ENCODE measurements around the gene MYH11.

DNA sequence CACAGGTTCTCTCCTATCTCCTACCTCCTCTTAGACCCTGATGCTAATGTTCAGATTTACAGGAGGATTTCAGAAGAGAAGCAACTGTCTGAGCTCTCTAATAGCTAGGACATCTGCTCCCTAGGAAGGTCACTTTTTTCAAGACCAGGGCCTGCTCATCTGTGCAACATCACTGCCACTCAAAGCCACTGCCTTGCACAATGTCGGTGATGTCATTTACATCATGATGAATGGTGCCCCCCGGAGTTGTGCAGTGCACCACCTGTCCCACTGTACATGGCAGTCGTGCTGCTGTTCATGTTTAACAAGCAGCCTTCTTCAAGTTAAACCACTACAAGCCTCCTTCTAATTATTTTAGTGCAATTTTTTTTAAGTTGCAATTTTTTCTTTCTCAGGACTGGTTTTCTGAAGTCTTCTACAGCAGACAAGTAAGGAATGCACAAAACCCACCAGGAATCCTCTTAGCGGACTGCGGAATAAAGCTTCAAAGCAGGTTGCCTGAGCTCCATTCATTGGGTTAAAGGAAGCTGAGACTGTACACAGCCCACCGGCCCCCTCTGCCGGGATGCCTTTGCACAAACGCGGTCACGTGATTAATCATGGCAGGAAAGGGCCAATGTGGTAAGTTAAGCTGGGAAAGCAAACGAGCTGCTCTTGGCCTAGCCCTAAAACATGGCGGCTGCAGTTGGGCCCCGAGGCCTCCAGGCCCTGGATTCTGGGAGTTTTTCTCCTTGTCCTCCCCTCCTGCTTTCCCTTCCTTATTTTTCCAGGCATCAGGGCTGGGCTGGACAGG, 74.1 kb downstream of the MYH11 start:
- TF ChIP-seq ZBTB2 (CRISPR knock-in tag; IDR thresholded peaks at IDR 0.05; ENCODE audit: low read depth) (no peak), SYNCRIP (IDR thresholded peaks at IDR 0.05; ENCODE audit: insufficient read depth, low read depth, low read length) (no peak), JDP2 (CRISPR knock-in tag; IDR thresholded peaks at IDR 0.05; ENCODE audit: borderline replicate concordance) (no peak), POLR2A (IDR thresholded peaks at IDR 0.05; ENCODE audit: insufficient read depth in 1 of 2, low read depth in 2 of 2, low read length in 2 of 2) (no peak), FOXA1 (IDR thresholded peaks at IDR 0.05) (no peak), FOXA1 (CRISPR knock-in tag; IDR thresholded peaks at IDR 0.05) (peak; percentile 28; the same call in 1 of the 2 replicates), EZH2 (conservative IDR thresholded peaks at IDR 0.05; ENCODE audit: low read depth, low read length) (no peak), KDM5A (IDR thresholded peaks at IDR 0.05; ENCODE audit: borderline replicate concordance, low read length) (no peak), XRCC5 (optimal IDR thresholded peaks at IDR 0.05; ENCODE audit: low read length) (peak; percentile 31), ZNF550 (CRISPR knock-in tag; IDR thresholded peaks at IDR 0.05; ENCODE audit: borderline replicate concordance) (no peak), CTCF (CRISPR knock-in tag; IDR thresholded peaks at IDR 0.05) (peak; percentile 53)
- TF ChIP-seq, protein P1, sequence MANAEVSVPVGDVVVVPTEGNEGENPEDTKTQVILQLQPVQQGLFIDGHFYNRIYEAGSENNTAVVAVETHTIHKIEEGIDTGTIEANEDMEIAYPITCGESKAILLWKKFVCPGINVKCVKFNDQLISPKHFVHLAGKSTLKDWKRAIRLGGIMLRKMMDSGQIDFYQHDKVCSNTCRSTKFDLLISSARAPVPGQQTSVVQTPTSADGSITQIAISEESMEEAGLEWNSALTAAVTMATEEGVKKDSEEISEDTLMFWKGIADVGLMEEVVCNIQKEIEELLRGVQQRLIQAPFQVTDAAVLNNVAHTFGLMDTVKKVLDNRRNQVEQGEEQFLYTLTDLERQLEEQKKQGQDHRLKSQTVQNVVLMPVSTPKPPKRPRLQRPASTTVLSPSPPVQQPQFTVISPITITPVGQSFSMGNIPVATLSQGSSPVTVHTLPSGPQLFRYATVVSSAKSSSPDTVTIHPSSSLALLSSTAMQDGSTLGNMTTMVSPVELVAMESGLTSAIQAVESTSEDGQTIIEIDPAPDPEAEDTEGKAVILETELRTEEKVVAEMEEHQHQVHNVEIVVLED (CRISPR knock-in tag; IDR thresholded peaks at IDR 0.05; ENCODE audit: borderline replicate concordance): no peak
- TF ChIP-seq, protein P2, sequence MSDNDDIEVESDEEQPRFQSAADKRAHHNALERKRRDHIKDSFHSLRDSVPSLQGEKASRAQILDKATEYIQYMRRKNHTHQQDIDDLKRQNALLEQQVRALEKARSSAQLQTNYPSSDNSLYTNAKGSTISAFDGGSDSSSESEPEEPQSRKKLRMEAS (IDR thresholded peaks at IDR 0.05): no peak

Data from HepG2 (cell line).